Transverse colon (tissue), 4 donors: ENCODE measurements around the gene DEPDC7. TPM values are rescaled to one million over a fixed set of nuclear protein-coding genes. Genes with fewer than 3 reads are reported as not detected.

Source experiments
- DNase-seq: peaks from one replicate; pipeline ENCODE4 v3.0.0-alpha.2; 2019
- H3K27ac ChIP-seq, 4 donors: fragments of 200-600 bp; sonication (generic); 2 replicates each; pipeline ENCODE4 v1.5.1; 2016 to 2018; ENCODE audit warnings: inconsistent platforms in 4 of 4
- H3K27me3 ChIP-seq: fragments of 200-600 bp; sonication (generic); 2 replicates; pipeline ENCODE4 v1.5.1; 2017; ENCODE audit warnings: inconsistent platforms
- H3K36me3 ChIP-seq, 4 donors: fragments of 200-600 bp; sonication (generic); 2 replicates each; pipeline ENCODE4 v1.5.1; 2017 to 2019; ENCODE audit warnings: inconsistent platforms in 4 of 4
- H3K4me1 ChIP-seq, 4 donors: fragments of 200-600 bp; sonication (generic); 2 replicates each; pipeline ENCODE4 v1.5.1; 2017 to 2020; ENCODE audit warnings: inconsistent platforms in 4 of 4
- H3K4me3 ChIP-seq, 4 donors: fragments of 200-600 bp; sonication (generic); 1 replicate in 1 of 4; 2 replicates in 3 of 4; pipeline versions ENCODE4 v1.5.1 to v1.6.1; 2017 to 2019; ENCODE audit warnings: inconsistent platforms in 4 of 4
- H3K9me3 ChIP-seq, 2 donors: fragments of 200-600 bp; sonication (generic); 2 replicates each; pipeline ENCODE4 v1.5.1; 2017 to 2019; ENCODE audit warnings: inconsistent platforms in 2 of 2
- EP300 ChIP-seq: sonication (generic); formaldehyde crosslinking; IDR thresholded peaks from one replicate; pipeline ENCODE4 v1.6.1; 2017; ENCODE audit warnings: antibody characterized with exemption, low read depth
- POLR2A ChIP-seq: fragments of 450-650 bp; IDR thresholded peaks from one replicate; pipeline ENCODE4 v1.6.1; 2016; ENCODE audit warnings: antibody characterized with exemption, mild to moderate bottlenecking, moderate library complexity
- POLR2AphosphoS5 ChIP-seq, 3 donors: sonication (generic); formaldehyde crosslinking; IDR thresholded peaks; one replicate each; pipeline ENCODE4 v1.6.1; 2016; ENCODE audit warnings: antibody characterized with exemption in 3 of 3
- WGBS, 2 donors: methylation state at CpG; one replicate each; pipeline ENCODE4 v1.1.5; 2018; ENCODE audit warnings: low coverage in 1 of 2; 5-methylcytosine and 5-hydroxymethylcytosine counted together
- in situ Hi-C, 4 donors: fragments of 200-750 bp; cut with MboI; loops; one replicate each; pipeline versions ENCODE4 v1.15.0 to v1.15.1; 2017; ENCODE audit warnings: low sequenced_read_pairs in 3 of 4, low pct_ligation_motif_present in 1 of 4, low pct_unique_long_range_greater_than_20kb in 1 of 4
- intact Hi-C: fragments of 100-400 bp; cut with DNase I; formaldehyde crosslinking; loops from one replicate; pipeline ENCODE4 v1.15.1; 2023; ENCODE audit warnings: low total_unique reads
- total RNA-seq, 4 donors: library from RNA; depleted of rRNA; stranded (reverse); fragments of >200 nt; gene quantifications; one replicate each; pipeline ENCODE4 v1.1.0, GENCODE V29; 2016
- TF ChIP-seq, protein P1 (sequence below), 5 experiments: fragments of 200-600 bp in 3 of 5; fragments of 450-650 bp in 2 of 5; sonication (generic) in 3 of 5; IDR thresholded peaks; 1 replicate in 2 of 5; 2 replicates in 3 of 5; pipeline ENCODE4 v1.5.1; 2016 to 2017; ENCODE audit warnings: antibody characterized with exemption in 5 of 5, inconsistent platforms in 3 of 5, mild to moderate bottlenecking in 2 of 5, moderate library complexity in 1 of 5

The DEPDC7 gene
- total RNA-seq, 4 donors from 2014 or later = 3.2 to 18.7 (median 11.5) TPM

DNA sequence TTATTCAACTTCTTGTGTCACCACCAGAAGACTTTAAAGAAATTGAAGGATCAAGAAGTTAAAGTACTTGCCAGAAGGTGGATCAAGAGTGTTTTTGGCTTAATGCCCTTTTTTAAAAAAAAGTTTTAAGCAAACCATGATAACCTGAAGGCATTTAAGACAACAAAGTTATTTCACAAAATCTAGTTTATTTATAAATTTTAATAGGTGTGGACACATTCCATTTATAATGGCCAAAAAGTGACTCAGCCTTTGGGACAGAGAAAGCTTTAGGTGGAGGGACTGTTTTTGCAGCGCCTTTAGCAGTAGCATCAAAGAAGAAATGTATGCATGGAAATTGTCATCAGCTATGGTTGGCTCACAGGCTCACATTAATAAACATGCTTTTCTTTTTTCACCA, 41.6 kb downstream of the DEPDC7 start:
- intact Hi-C loops = no loop called here
- in situ Hi-C loops = no loop called here
- TF ChIP-seq POLR2AphosphoS5 (IDR thresholded peaks at IDR 0.05) = no peak
- no peak for TF ChIP-seq EP300
- TF ChIP-seq POLR2A = no peak
- Histone ChIP-seq H3K4me3 (no peak overlapping the region), H3K9me3 (no peaks in the 10 kb centered on the region), H3K4me1 (peaks cover 9 to 22% (median 19%) of the 10 kb centered on the region in 4 donors), H3K36me3 (peaks cover 0 to 20% (median 6%) of the 10 kb centered on the region in 4 donors), H3K27ac (no peak overlapping the region), H3K27me3 (no peaks in the 10 kb centered on the region)
- no peak for DNase-seq
- 91 to 92% methylated on average over 1 of the region's 1 CpG for whole genome bisulfite sequencing, 2 donors

DNA sequence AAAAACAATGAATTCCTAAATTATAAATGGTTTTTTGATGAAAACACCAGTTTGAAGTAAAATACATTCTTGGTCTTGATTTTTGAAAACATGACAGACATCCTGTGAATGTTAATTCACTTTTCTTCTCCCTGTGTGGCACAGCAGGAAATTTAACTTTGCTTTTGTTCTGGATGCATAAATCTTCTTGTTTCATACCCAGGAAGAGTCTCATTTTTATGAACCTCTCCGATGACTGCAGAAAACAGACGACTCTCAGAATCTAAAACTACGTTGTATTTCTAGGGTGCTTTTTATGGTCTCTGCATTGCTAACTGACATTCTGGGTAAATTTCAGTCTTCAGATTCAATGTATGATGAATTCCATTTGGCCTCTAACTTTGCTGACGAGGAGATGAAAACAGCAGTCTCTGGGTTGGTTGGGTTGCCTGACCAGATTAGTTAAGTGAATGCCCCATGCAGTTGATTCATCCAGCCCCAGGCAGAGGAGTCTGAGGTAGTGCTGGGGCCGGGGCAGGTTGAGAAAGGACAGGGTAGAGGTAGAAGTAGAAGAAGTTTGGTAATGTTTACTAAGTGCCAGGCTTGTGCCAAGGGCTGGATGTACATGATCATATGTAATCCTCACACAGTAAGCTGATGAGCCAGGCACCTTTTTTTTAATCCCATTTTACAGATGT, 43.8 kb downstream of the DEPDC7 start:
- Histone ChIP-seq H3K36me3 (peaks cover 0 to 18% (median 6%) of the 10 kb centered on the region in 4 donors), H3K9me3 (no peaks in the 10 kb centered on the region), H3K27me3 (no peaks in the 10 kb centered on the region), H3K4me1 (peaks cover 22 to 44% (median 26%) of the 10 kb centered on the region in 4 donors), H3K4me3 (no peak overlapping the region), H3K27ac (peak overlapping the region; percentile 75 to 89 (median 84))
- no peak for DNase-seq
- intact Hi-C loops (no loop called here), in situ Hi-C loops (loop anchor here in 3 of 4 donors (5.0 to 10.0 kb wide), 2 partner anchors 95 to 102 kb away; no protein-coding TSS in a partner anchor)
- WGBS, 2 donors = 64 to 75% methylated on average over 5 of the region's 5 CpGs
- TF ChIP-seq, protein P1, sequence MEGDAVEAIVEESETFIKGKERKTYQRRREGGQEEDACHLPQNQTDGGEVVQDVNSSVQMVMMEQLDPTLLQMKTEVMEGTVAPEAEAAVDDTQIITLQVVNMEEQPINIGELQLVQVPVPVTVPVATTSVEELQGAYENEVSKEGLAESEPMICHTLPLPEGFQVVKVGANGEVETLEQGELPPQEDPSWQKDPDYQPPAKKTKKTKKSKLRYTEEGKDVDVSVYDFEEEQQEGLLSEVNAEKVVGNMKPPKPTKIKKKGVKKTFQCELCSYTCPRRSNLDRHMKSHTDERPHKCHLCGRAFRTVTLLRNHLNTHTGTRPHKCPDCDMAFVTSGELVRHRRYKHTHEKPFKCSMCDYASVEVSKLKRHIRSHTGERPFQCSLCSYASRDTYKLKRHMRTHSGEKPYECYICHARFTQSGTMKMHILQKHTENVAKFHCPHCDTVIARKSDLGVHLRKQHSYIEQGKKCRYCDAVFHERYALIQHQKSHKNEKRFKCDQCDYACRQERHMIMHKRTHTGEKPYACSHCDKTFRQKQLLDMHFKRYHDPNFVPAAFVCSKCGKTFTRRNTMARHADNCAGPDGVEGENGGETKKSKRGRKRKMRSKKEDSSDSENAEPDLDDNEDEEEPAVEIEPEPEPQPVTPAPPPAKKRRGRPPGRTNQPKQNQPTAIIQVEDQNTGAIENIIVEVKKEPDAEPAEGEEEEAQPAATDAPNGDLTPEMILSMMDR (IDR thresholded peaks at IDR 0.05) = no peak
- no peak for TF ChIP-seq POLR2A
- no peak for TF ChIP-seq POLR2AphosphoS5 (IDR thresholded peaks at IDR 0.05)
- TF ChIP-seq EP300 = no peak

- in situ Hi-C loops = loop anchor here in 3 of 4 donors (5.0 to 10.0 kb wide), 2 partner anchors 95 to 103 kb away; no protein-coding TSS in a partner anchor
- peak overlapping the region; percentile 75 to 89 (median 84) for H3K27ac ChIP-seq
- peaks cover 24 to 52% (median 28%) of the 10 kb centered on the region in 4 donors for H3K4me1 ChIP-seq
- no peak overlapping the region for H3K4me3 ChIP-seq
- no peak for DNase-seq
- H3K36me3 ChIP-seq = peaks cover 0 to 13% (median 6%) of the 10 kb centered on the region in 4 donors
- no peaks in the 10 kb centered on the region for H3K9me3 ChIP-seq
- TF ChIP-seq POLR2A = no peak
- TF ChIP-seq, protein P1 (IDR thresholded peaks at IDR 0.05) = no peak
- TF ChIP-seq EP300 = no peak
- no peak for TF ChIP-seq POLR2AphosphoS5 (IDR thresholded peaks at IDR 0.05)
- 84% methylated on average over 3 of the region's 3 CpGs; no CpG with 5 or more reads in 1 of the 2 donors for WGBS, 2 donors
- intact Hi-C loops = no loop called here
- no peaks in the 10 kb centered on the region for H3K27me3 ChIP-seq
These were observed 44.6 kb downstream of the DEPDC7 start for GRCh38 chr11:33060271-33060670.

DNA sequence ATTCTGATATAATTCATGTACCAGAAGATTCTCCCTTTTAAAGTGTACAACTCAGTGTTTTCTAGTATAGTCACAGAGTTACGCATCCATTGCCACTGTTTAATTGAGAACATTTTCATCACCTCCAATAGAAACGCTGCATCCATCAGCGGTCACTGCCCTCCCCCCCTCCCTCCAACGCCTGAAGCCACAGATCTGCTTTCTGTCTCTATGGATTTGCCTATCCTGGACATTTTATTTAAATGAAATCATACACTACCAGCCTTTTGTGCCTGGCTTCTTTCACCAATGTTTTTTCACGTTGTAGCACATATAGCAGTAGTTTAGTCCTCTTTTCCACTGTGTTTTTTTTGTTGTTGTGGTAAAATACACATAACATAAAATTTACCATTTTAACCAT, 46.5 kb downstream of the DEPDC7 start:
- intact Hi-C loops (no loop called here), in situ Hi-C loops (loop anchor here in 3 of 4 donors (5.0 to 10.0 kb wide), 2 partner anchors 97 to 105 kb away; no protein-coding TSS in a partner anchor)

DNA sequence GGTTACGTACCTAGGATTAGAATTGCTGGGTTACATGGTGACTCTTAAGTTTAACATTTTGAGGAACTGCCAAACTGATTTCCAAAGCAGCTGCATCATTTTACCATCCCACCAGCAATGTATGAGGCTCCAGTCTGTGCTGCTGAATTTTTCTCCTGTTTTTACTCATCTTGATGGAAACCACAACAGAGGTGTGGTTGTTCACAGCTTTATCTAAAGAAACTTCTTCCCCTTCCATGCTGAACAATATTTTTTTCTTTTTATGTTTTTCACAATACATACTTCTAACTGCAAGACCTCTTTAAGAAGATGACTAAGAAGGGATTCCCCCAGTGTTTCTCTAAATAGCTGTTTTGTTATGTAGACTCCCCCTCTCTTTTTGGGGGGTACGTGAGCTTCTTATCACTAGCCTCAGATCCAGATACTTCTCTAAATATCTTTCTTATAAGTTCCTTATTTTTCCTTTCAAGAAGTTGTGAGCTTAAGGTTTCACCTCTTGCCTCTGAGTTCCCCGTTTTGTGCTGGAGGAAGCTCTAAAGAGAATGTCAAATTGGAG, 47.7 kb downstream of the DEPDC7 start:
- no peak for DNase-seq
- intact Hi-C loops = no loop called here
- Histone ChIP-seq H3K27ac (peak overlapping the region; percentile 75 to 89 (median 84)), H3K27me3 (no peaks in the 10 kb centered on the region), H3K4me3 (no peak overlapping the region), H3K4me1 (peaks cover 24 to 54% (median 28%) of the 10 kb centered on the region in 4 donors), H3K9me3 (no peaks in the 10 kb centered on the region), H3K36me3 (peaks cover 0 to 27% (median 2%) of the 10 kb centered on the region in 4 donors)
- WGBS, 2 donors = 56 to 80% methylated on average over 2 to 3 of the region's 3 CpGs
- in situ Hi-C loops = loop anchor here in 3 of 4 donors (5.0 to 10.0 kb wide), 2 partner anchors 99 to 106 kb away; no protein-coding TSS in a partner anchor
- no peak for TF ChIP-seq EP300

More for the DNA sequence above, 46.5 kb downstream of the DEPDC7 start:
- TF ChIP-seq EP300 (no peak), POLR2AphosphoS5 (IDR thresholded peaks at IDR 0.05) (peak in 1 of 3 donors; percentile 13)
- peaks cover 0 to 14% (median 6%) of the 10 kb centered on the region in 4 donors for H3K36me3 ChIP-seq
- H3K9me3 ChIP-seq = no peaks in the 10 kb centered on the region
- H3K4me3 ChIP-seq = no peak overlapping the region
- no peaks in the 10 kb centered on the region for H3K27me3 ChIP-seq
- H3K27ac ChIP-seq = peak overlapping the region; percentile 75 to 89 (median 84)
- no peak for DNase-seq
- H3K4me1 ChIP-seq = peaks cover 24 to 54% (median 28%) of the 10 kb centered on the region in 4 donors
- WGBS, 2 donors = 60 to 76% methylated on average over 5 of the region's 5 CpGs
